ENCODE measurements around the gene LGALS3. TPM values are rescaled to one million over a fixed set of nuclear protein-coding genes. Genes with fewer than 3 reads are reported as not detected.
A peak's percentile ranks its signal among the peaks of the same experiment; 100 is the strongest.

Gene LGALS3
- polyA plus RNA-seq, 2 of the 4 experiments (the other 2 are of a cell fraction) = 60.2 to 61.0 TPM

DNA sequence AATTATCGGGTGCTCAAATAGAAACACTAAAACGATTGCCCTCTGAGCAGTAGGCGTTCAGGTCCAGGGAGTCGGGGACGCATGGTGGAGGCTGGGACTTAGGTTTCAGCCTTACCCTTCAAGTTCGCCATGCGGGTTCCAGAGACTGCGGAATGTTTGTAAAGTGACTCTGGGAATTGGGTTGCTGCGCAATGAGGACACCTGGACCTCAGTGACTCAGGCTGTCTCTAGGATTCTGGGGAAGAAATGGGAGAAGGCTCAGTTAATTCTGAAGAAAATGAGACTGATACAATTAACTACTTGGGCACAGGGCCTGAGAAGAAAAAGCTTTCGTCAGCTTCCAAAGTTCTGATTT, 1.1 kb downstream of the LGALS3 start:
- Histone ChIP-seq H3K4me2 (peak overlapping the region; percentile 68), H3K4me3 (peak overlapping the region; percentile 69), H3K4me1 (peaks cover 19% of the 10 kb centered on the region), H3K9me3 (no peaks in the 10 kb centered on the region), H3K27ac (peak overlapping the region; percentile 76 to 93)
- no peak for FAIRE-seq
- POLR2A ChIA-PET = interaction anchor here (0.6 to 3.6 kb wide), 9 partner anchors 9 to 136 kb away, joined by 3 to 63 read pairs (median 3); partner anchors contain the start of gene MAPK1IP1L
- ATAC-seq = peak; percentile 25 to 32
- DNase-seq (ENCODE audit: low read depth in 1 of 2, low spot score in 1 of 2) = peak; percentile 51 to 54
- 29% methylated on average over 10 of the region's 10 CpGs for WGBS (ENCODE audit: missing lambda C conversion rate)
- TF ChIP-seq RFX5 (IDR thresholded peaks at IDR 0.05) (no peak), KDM1A (IDR thresholded peaks at IDR 0.05; ENCODE audit: low read depth) (no peak), NPAS2 (CRISPR knock-in tag; IDR thresholded peaks at IDR 0.05; ENCODE audit: borderline replicate concordance) (no peak), JUNB (IDR thresholded peaks at IDR 0.05) (no peak), PHF8 (IDR thresholded peaks at IDR 0.05; ENCODE audit: borderline replicate concordance, low read depth) (no peak), HDAC2 (IDR thresholded peaks at IDR 0.05) (no peak), FOXS1 (CRISPR knock-in tag; IDR thresholded peaks at IDR 0.05) (no peak), SMC3 (IDR thresholded peaks at IDR 0.05) (no peak), EHF (CRISPR knock-in tag; IDR thresholded peaks at IDR 0.05) (no peak), RNF2 (IDR thresholded peaks at IDR 0.05; ENCODE audit: borderline replicate concordance, low read depth) (no peak), CHD2 (IDR thresholded peaks at IDR 0.05; ENCODE audit: low read length, partially characterized antibody) (no peak), POLR2A (IDR thresholded peaks at IDR 0.05; ENCODE audit: low read length) (no peak), JUN (IDR thresholded peaks at IDR 0.05) (no peak), TFCP2L1 (CRISPR knock-in tag; IDR thresholded peaks at IDR 0.05) (no peak), ZSCAN20 (CRISPR knock-in tag; IDR thresholded peaks at IDR 0.05) (no peak), CHD4 (IDR thresholded peaks at IDR 0.05; ENCODE audit: borderline replicate concordance) (no peak)
- TF ChIP-seq, protein P1, sequence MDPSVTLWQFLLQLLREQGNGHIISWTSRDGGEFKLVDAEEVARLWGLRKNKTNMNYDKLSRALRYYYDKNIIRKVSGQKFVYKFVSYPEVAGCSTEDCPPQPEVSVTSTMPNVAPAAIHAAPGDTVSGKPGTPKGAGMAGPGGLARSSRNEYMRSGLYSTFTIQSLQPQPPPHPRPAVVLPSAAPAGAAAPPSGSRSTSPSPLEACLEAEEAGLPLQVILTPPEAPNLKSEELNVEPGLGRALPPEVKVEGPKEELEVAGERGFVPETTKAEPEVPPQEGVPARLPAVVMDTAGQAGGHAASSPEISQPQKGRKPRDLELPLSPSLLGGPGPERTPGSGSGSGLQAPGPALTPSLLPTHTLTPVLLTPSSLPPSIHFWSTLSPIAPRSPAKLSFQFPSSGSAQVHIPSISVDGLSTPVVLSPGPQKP (IDR thresholded peaks at IDR 0.05; ENCODE audit: low read depth, low read length) = no peak
- CTCF ChIA-PET = interaction anchor here (1.2 to 2.9 kb wide), 7 partner anchors 9 to 79 kb away, joined by 3 to 22 read pairs (median 4); partner anchors contain the start of gene MAPK1IP1L

DNA sequence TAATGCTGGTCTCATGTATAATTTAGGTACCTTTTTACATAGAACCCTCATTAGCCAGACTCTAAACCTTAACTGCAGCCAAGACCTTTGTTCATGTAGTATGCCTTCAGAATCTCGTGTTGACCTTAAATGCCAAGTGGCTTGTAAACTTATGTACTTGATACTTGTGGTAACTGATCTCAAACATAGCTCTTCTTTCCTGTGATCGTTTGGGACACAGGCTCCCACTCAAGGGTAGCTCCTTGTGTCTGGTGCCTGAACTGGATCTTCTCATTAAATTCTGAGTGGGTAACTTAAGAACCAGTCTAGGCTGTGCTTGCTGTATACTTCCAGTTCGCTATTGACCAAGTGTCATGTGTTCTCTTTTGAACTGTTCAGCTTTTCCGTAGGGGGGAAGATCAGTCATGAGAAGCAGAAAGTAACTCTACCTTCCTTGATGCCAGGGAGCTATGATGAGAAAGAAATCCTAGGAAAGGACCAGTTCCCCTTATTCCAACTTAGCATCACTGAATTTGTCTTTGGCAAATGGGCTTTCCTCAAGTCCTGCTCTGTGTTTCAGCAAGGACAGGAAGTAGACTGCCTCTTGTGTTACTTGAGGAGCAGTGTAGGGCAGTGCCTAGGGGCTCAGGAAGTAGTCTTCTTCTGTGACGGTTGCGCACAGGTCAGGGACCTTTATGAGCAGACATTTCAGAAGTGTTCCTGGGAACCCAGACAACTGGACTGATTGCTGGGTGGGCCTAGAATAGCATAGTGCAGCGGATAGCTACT, 2.5 kb downstream of the LGALS3 start:
- ChIA-PET CTCF (interaction anchor here (0.5 to 2.9 kb wide), 13 partner anchors 8 to 81 kb away, joined by 3 to 22 read pairs (median 4); partner anchors contain the start of gene MAPK1IP1L), POLR2A (interaction anchor here (0.6 to 3.6 kb wide), 2 partner anchors 29 to 42 kb away, joined by 5 to 63 read pairs; no protein-coding TSS in a partner anchor)
- H3K4me2 ChIP-seq = no peak overlapping the region
- H3K27ac ChIP-seq = no peak overlapping the region
- no peak for TF ChIP-seq RFX5 (IDR thresholded peaks at IDR 0.05)
- TF ChIP-seq POLR2AphosphoS2 (conservative IDR thresholded peaks at IDR 0.05; ENCODE audit: low read length) = no peak
- no peak for TF ChIP-seq CBX8 (IDR thresholded peaks at IDR 0.05)
- no peak for TF ChIP-seq ZNF302 (CRISPR knock-in tag; IDR thresholded peaks at IDR 0.05)
- no peak for TF ChIP-seq JUN (IDR thresholded peaks at IDR 0.05)
- TF ChIP-seq ZC3H11A (IDR thresholded peaks at IDR 0.05) = no peak
- TF ChIP-seq POLR2A (IDR thresholded peaks at IDR 0.05; ENCODE audit: low read length) = no peak
- TF ChIP-seq GATA3 (IDR thresholded peaks at IDR 0.05; ENCODE audit: borderline replicate concordance) = no peak
- no peak for TF ChIP-seq ZSCAN20 (CRISPR knock-in tag; IDR thresholded peaks at IDR 0.05)
- TF ChIP-seq, protein P2, sequence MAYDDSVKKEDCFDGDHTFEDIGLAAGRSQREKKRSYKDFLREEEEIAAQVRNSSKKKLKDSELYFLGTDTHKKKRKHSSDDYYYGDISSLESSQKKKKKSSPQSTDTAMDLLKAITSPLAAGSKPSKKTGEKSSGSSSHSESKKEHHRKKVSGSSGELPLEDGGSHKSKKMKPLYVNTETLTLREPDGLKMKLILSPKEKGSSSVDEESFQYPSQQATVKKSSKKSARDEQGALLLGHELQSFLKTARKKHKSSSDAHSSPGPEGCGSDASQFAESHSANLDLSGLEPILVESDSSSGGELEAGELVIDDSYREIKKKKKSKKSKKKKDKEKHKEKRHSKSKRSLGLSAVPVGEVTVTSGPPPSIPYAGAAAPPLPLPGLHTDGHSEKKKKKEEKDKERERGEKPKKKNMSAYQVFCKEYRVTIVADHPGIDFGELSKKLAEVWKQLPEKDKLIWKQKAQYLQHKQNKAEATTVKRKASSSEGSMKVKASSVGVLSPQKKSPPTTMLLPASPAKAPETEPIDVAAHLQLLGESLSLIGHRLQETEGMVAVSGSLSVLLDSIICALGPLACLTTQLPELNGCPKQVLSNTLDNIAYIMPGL (CRISPR knock-in tag; IDR thresholded peaks at IDR 0.05; ENCODE audit: borderline replicate concordance) = no peak
- TF ChIP-seq FOXS1 (CRISPR knock-in tag; IDR thresholded peaks at IDR 0.05) = no peak
- TF ChIP-seq NFE2L2 (conservative IDR thresholded peaks at IDR 0.05; ENCODE audit: low read length) = no peak
- no peak for TF ChIP-seq PHF8 (IDR thresholded peaks at IDR 0.05; ENCODE audit: borderline replicate concordance, low read depth)
- TF ChIP-seq ESRRA (IDR thresholded peaks at IDR 0.05; ENCODE audit: borderline replicate concordance, low read length) = no peak
- DNase-seq (ENCODE audit: low read depth in 1 of 2, low spot score in 1 of 2) (peak in 1 of 2 experiments; percentile 21), ATAC-seq (no peak), FAIRE-seq (no peak)
- H3K4me1 ChIP-seq = peaks cover 19% of the 10 kb centered on the region
- no peak overlapping the region for H3K4me3 ChIP-seq
- 88% methylated on average over 7 of the region's 7 CpGs for WGBS (ENCODE audit: missing lambda C conversion rate)
- H3K9me3 ChIP-seq = no peaks in the 10 kb centered on the region
